HG02973 (cell line): Measurements from ENCODE around the gene ULK1.

Source experiments
- ATAC-seq: cut with Tn5 transposase; IDR thresholded peaks from one replicate; pipeline ENCODE4 v1.9.1; 2021; ENCODE audit warnings: moderate library complexity; ENCODE audit not compliant: unreplicated experiment

Gene ULK1

GRCh38 chr12:131962069-131962468, 67.6 kb downstream of the ULK1 start:
- no peak for ATAC-seq

GRCh38 chr12:131963381-131963780, 69.0 kb downstream of the ULK1 start:
- ATAC-seq, result no peak

GRCh38 chr12:131965073-131965472, 70.7 kb downstream of the ULK1 start:
- no peak for ATAC-seq

DNA sequence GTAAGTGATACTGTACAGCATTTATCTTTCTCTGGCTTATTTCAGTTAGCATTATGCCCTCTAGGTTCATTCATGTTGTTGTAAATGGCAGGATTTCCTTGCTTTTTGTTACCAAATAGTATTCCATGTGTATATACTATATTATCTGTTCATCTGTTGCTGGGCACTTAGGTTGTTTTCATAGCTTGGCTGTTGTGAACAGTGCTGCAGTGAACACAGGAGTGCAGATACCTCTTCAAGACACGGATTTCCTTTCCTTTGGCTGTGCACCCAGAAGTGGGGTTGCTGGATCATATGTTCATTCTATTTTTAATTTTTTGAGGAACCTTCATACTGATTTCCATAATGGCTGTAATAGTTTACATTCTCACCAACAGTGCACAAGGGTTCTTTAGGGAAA, 76.8 kb downstream of the ULK1 start:
- ATAC-seq, result no peak
